ENCODE data around the gene NAA40.

The NAA40 gene

GRCh38 chr11:63913866-63914830 is 24.7 kb upstream of the NAA40 start:
- FAIRE-seq, result no peak

- FAIRE-seq, result no peak
Observed at GRCh38 chr11:63914896-63915691, 23.7 kb upstream of the NAA40 start.

- no peak for FAIRE-seq
Observed at GRCh38 chr11:63915961-63916836, 22.6 kb upstream of the NAA40 start.

- FAIRE-seq, result no peak
Observed at GRCh38 chr11:63916837-63917691, 21.7 kb upstream of the NAA40 start, which contains the start of gene RCOR2. RCOR2 (minus strand) TSS chr11:63917164; CDS start chr11:63916456, 708 bp downstream.

- FAIRE-seq, result no peak
Observed at GRCh38 chr11:63917692-63918506, 20.9 kb upstream of the NAA40 start.

GRCh38 chr11:63918507-63919191 is 20.2 kb upstream of the NAA40 start:
- no peak for FAIRE-seq

- peak; percentile 44 for FAIRE-seq
Observed at GRCh38 chr11:63919267-63920125, 19.3 kb upstream of the NAA40 start.

- FAIRE-seq, result no peak
Observed at GRCh38 chr11:63920126-63920938, 18.5 kb upstream of the NAA40 start.

GRCh38 chr11:63920939-63921417 is 17.8 kb upstream of the NAA40 start:
- no peak for FAIRE-seq

- no peak for FAIRE-seq
Observed at GRCh38 chr11:63922673-63923192, 16.1 kb upstream of the NAA40 start.

- no peak for FAIRE-seq
Observed at GRCh38 chr11:63923319-63923718, 15.5 kb upstream of the NAA40 start.

- no peak for FAIRE-seq
Observed at GRCh38 chr11:63929616-63930015, 9.2 kb upstream of the NAA40 start.

- FAIRE-seq, result no peak
Observed at GRCh38 chr11:63931045-63931444, 7.8 kb upstream of the NAA40 start.

- no peak for FAIRE-seq
Observed at GRCh38 chr11:63931876-63932275, 6.9 kb upstream of the NAA40 start.

- no peak for FAIRE-seq
Observed at GRCh38 chr11:63933459-63933858, 5.3 kb upstream of the NAA40 start.

GRCh38 chr11:63937713-63938478 is 906 bp upstream of the NAA40 start:
- no peak for FAIRE-seq

- FAIRE-seq, result no peak
Observed at GRCh38 chr11:63939397-63939891, 642 bp downstream of the NAA40 start.

Data from A204.1 (cell line).